HEK293 (cell line): ENCODE results near the gene CDK1.

Experiments
- CTCF ChIA-PET: fragments of 350-600 bp; formaldehyde crosslinking; extraction: SDS; loops from one replicate; lab custom pipeline; 2021; ENCODE audit warnings: antibody characterized with exemption; lab: Yijun Ruan, JAX
- POLR2A ChIA-PET: fragments of 300-600 bp; formaldehyde crosslinking; extraction: SDS; loops from one replicate; lab custom pipeline; 2020; ENCODE audit warnings: antibody characterized with exemption, inconsistent platforms; lab: Yijun Ruan, JAX
- H3K27ac ChIP-seq: fragments of 200-500 bp; sonication (Bioruptor generic); 2 replicates; pipeline ENCODE4 v1.5.1; 2014; ENCODE audit warnings: low read depth, low read length, control low read depth, inconsistent platforms; ENCODE audit errors: extremely low read depth
- H3K36me3 ChIP-seq, 2 experiments: fragments of 200-500 bp in 1 of 2; sonication (Bioruptor generic) in 1 of 2; 1 replicate in 1 of 2; 2 replicates in 1 of 2; pipeline ENCODE4 v1.5.1; 2014 to 2017; ENCODE audit warnings: inconsistent platforms in 2 of 2, low read length in 2 of 2; ENCODE audit not compliant: control insufficient read depth in 2 of 2, insufficient read depth in 1 of 2
- H3K4me1 ChIP-seq: fragments of 200-500 bp; sonication (Bioruptor generic); 2 replicates; pipeline ENCODE4 v1.5.1; 2014; ENCODE audit warnings: mild to moderate bottlenecking, low read length, inconsistent platforms; ENCODE audit not compliant: control insufficient read depth, insufficient read depth
- H3K4me3 ChIP-seq: 2 replicates; pipeline ENCODE4 v1.5.1; 2011; ENCODE audit warnings: low read depth, mild to moderate bottlenecking, control low read depth, low read length, moderate library complexity
- H3K9me3 ChIP-seq: fragments of 200-500 bp; sonication (Bioruptor generic); 2 replicates; pipeline ENCODE4 v1.5.1; 2014; ENCODE audit warnings: low read depth, low read length, inconsistent platforms; ENCODE audit not compliant: control insufficient read depth, insufficient read depth
- GLIS1 ChIP-seq: fragments of 450-650 bp; formaldehyde crosslinking; IDR thresholded peaks from 2 replicates; pipeline ENCODE4 v1.5.1; 2016; ENCODE audit warnings: missing biosample characterization, missing genetic modification characterization
- OVOL3 ChIP-seq: fragments of 450-650 bp; formaldehyde crosslinking; IDR thresholded peaks from 2 replicates; pipeline ENCODE4 v1.5.1; 2016; ENCODE audit warnings: missing biosample characterization, missing genetic modification characterization
- PRDM1 ChIP-seq: fragments of 450-650 bp; formaldehyde crosslinking; IDR thresholded peaks from 2 replicates; pipeline ENCODE4; 2016; ENCODE audit warnings: missing biosample characterization, missing genetic modification characterization
- WT1 ChIP-seq: fragments of 450-650 bp; formaldehyde crosslinking; IDR thresholded peaks from 2 replicates; pipeline ENCODE4 v1.5.1; 2016; ENCODE audit warnings: missing biosample characterization, missing genetic modification characterization
- ZBTB17 ChIP-seq: fragments of 450-650 bp; formaldehyde crosslinking; IDR thresholded peaks from 2 replicates; pipeline ENCODE4 v1.5.1; 2016; ENCODE audit warnings: missing biosample characterization, missing genetic modification characterization
- ZBTB48 ChIP-seq: fragments of 450-650 bp; formaldehyde crosslinking; IDR thresholded peaks from 2 replicates; pipeline ENCODE4 v1.5.1; 2016; ENCODE audit warnings: missing biosample characterization, missing genetic modification characterization
- ZFP41 ChIP-seq: fragments of 450-650 bp; formaldehyde crosslinking; IDR thresholded peaks from 2 replicates; pipeline ENCODE4 v1.5.1; 2016; ENCODE audit warnings: missing biosample characterization, missing genetic modification characterization, borderline replicate concordance
- ZNF16 ChIP-seq: fragments of 450-650 bp; formaldehyde crosslinking; IDR thresholded peaks from 2 replicates; pipeline ENCODE4 v1.5.1; 2016; ENCODE audit warnings: low read depth, missing biosample characterization, missing genetic modification characterization
- ZNF335 ChIP-seq: fragments of 450-650 bp; formaldehyde crosslinking; conservative IDR thresholded peaks from 2 replicates; pipeline ENCODE4 v1.5.1; 2016; ENCODE audit warnings: missing biosample characterization, missing genetic modification characterization
- ZNF366 ChIP-seq: fragments of 450-650 bp; formaldehyde crosslinking; conservative IDR thresholded peaks from 2 replicates; pipeline ENCODE4 v1.5.1; 2016; ENCODE audit warnings: missing biosample characterization, missing genetic modification characterization
- ZNF510 ChIP-seq: fragments of 450-650 bp; formaldehyde crosslinking; IDR thresholded peaks from 2 replicates; pipeline ENCODE4 v1.5.1; 2018; ENCODE audit warnings: mild to moderate bottlenecking, missing genetic modification characterization, missing biosample characterization; ENCODE audit not compliant: insufficient replicate concordance
- ZNF521 ChIP-seq: fragments of 450-650 bp; formaldehyde crosslinking; IDR thresholded peaks from 2 replicates; pipeline ENCODE4 v1.5.1; 2017; ENCODE audit warnings: missing biosample characterization, mild to moderate bottlenecking, missing genetic modification characterization
- ZNF529 ChIP-seq: fragments of 450-650 bp; formaldehyde crosslinking; IDR thresholded peaks from 2 replicates; pipeline ENCODE4 v1.5.1; 2017; ENCODE audit warnings: missing genetic modification characterization, missing biosample characterization; ENCODE audit not compliant: insufficient replicate concordance
- ZNF571 ChIP-seq: fragments of 450-650 bp; formaldehyde crosslinking; IDR thresholded peaks from 2 replicates; pipeline ENCODE4 v1.5.0; 2017; ENCODE audit warnings: missing biosample characterization, missing genetic modification characterization
- ZNF600 ChIP-seq: fragments of 450-650 bp; formaldehyde crosslinking; IDR thresholded peaks from 2 replicates; pipeline ENCODE4 v1.5.1; 2016; ENCODE audit warnings: missing biosample characterization, missing genetic modification characterization
- ZNF660 ChIP-seq: fragments of 450-650 bp; IDR thresholded peaks from 2 replicates; pipeline ENCODE4 v1.5.1; 2018; ENCODE audit warnings: missing biosample characterization, mild to moderate bottlenecking, missing genetic modification characterization
- ZNF843 ChIP-seq: fragments of 450-650 bp; formaldehyde crosslinking; IDR thresholded peaks from 2 replicates; pipeline ENCODE4 v1.5.1; 2016; ENCODE audit warnings: missing biosample characterization, missing genetic modification characterization
- TF ChIP-seq, protein P1 (sequence below): fragments of 450-650 bp; formaldehyde crosslinking; IDR thresholded peaks from 2 replicates; pipeline ENCODE4 v1.5.1; 2016; ENCODE audit warnings: missing biosample characterization, missing genetic modification characterization
- TF ChIP-seq, protein P2 (sequence below): fragments of 450-650 bp; formaldehyde crosslinking; IDR thresholded peaks from 2 replicates; pipeline ENCODE4 v1.5.1; 2017; ENCODE audit warnings: missing biosample characterization, missing genetic modification characterization
- TF ChIP-seq, protein P3 (sequence below): fragments of 450-650 bp; formaldehyde crosslinking; IDR thresholded peaks from 2 replicates; pipeline ENCODE4 v1.5.1; 2016; ENCODE audit warnings: missing biosample characterization, missing genetic modification characterization

CDK1 gene

DNA sequence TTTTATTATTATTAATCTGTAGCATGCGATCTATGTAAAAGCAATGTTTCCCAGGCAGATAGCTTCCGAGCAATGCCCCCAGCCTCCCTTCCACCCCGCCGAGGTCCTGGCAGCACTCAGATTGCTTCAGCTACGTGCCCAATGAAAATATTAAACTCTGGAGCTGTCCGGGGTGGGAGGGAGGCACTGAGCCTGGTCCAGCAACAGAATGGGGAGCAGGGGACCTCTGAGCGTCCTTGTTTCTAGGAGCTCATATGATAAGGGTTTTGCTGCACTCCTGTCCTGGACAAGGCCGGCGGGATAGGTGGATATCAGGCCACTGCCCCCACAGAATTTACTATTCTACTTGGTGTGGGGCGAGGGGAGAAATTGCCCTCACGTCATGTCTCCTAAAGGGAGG, 44.5 kb upstream of the CDK1 start:
- Histone ChIP-seq H3K9me3 (no peaks in the 10 kb centered on the region), H3K36me3 (no peaks in the 10 kb centered on the region), H3K4me3 (no peak overlapping the region), H3K4me1 (peaks cover 9% of the 10 kb centered on the region; the same call in 1 of the 2 replicates), H3K27ac (no peak overlapping the region)
- TF ChIP-seq ZBTB48 (tag by site-specific recombination) = no peak
- 0 out of 2 replicates have a peak, but pooled peaks have one; percentile 65 for TF ChIP-seq ZNF335
- no peak for TF ChIP-seq GLIS1 (tag by site-specific recombination)
- TF ChIP-seq, protein P1, sequence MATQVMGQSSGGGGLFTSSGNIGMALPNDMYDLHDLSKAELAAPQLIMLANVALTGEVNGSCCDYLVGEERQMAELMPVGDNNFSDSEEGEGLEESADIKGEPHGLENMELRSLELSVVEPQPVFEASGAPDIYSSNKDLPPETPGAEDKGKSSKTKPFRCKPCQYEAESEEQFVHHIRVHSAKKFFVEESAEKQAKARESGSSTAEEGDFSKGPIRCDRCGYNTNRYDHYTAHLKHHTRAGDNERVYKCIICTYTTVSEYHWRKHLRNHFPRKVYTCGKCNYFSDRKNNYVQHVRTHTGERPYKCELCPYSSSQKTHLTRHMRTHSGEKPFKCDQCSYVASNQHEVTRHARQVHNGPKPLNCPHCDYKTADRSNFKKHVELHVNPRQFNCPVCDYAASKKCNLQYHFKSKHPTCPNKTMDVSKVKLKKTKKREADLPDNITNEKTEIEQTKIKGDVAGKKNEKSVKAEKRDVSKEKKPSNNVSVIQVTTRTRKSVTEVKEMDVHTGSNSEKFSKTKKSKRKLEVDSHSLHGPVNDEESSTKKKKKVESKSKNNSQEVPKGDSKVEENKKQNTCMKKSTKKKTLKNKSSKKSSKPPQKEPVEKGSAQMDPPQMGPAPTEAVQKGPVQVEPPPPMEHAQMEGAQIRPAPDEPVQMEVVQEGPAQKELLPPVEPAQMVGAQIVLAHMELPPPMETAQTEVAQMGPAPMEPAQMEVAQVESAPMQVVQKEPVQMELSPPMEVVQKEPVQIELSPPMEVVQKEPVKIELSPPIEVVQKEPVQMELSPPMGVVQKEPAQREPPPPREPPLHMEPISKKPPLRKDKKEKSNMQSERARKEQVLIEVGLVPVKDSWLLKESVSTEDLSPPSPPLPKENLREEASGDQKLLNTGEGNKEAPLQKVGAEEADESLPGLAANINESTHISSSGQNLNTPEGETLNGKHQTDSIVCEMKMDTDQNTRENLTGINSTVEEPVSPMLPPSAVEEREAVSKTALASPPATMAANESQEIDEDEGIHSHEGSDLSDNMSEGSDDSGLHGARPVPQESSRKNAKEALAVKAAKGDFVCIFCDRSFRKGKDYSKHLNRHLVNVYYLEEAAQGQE (tag by site-specific recombination) = peak; percentile 86
- POLR2A ChIA-PET = interaction anchor here (1.0 to 1.5 kb wide), 3 partner anchors 13 to 44 kb away, joined by 3 to 5 read pairs (median 3); partner anchors contain the start of gene CDK1
- CTCF ChIA-PET = interaction anchor here (0.7 to 1.1 kb wide), 3 partner anchors 31 to 35 kb away, joined by 3 to 4 read pairs (median 3); no protein-coding TSS in a partner anchor

DNA sequence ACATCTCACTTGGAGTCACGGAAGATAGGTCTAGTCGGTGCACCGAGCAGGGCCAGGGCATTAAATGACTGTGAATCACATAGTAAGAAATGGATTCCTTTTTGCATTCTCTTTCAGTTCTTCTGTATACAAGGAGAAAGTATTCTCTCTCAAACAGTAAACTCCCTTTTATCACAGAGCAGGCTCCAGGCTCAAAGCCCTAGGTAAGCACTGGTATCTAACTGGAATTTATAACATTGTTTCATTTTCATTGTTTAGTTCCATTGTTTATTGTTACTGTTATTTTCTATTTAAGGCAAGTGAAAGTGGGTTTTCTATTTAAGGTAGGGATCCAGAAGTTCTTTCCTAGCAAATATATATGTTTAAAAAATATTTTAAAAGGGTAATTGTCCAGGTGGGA, 44.1 kb upstream of the CDK1 start:
- Histone ChIP-seq H3K27ac (no peak overlapping the region), H3K9me3 (no peaks in the 10 kb centered on the region), H3K36me3 (no peaks in the 10 kb centered on the region), H3K4me3 (no peak overlapping the region), H3K4me1 (peaks cover 7% of the 10 kb centered on the region; the same call in 1 of the 2 replicates)
- TF ChIP-seq PRDM1 (tag by site-specific recombination) (peak; percentile 84), ZNF521 (tag by site-specific recombination) (no peak), ZBTB48 (tag by site-specific recombination) (no peak)
- TF ChIP-seq, protein P2, sequence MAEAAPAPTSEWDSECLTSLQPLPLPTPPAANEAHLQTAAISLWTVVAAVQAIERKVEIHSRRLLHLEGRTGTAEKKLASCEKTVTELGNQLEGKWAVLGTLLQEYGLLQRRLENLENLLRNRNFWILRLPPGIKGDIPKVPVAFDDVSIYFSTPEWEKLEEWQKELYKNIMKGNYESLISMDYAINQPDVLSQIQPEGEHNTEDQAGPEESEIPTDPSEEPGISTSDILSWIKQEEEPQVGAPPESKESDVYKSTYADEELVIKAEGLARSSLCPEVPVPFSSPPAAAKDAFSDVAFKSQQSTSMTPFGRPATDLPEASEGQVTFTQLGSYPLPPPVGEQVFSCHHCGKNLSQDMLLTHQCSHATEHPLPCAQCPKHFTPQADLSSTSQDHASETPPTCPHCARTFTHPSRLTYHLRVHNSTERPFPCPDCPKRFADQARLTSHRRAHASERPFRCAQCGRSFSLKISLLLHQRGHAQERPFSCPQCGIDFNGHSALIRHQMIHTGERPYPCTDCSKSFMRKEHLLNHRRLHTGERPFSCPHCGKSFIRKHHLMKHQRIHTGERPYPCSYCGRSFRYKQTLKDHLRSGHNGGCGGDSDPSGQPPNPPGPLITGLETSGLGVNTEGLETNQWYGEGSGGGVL = no peak
- POLR2A ChIA-PET = interaction anchor here (1.1 to 1.5 kb wide), 2 partner anchors 24 to 44 kb away, joined by 3 to 5 read pairs; partner anchors contain the start of gene CDK1
- CTCF ChIA-PET = interaction anchor here (0.7 to 1.1 kb wide), 4 partner anchors 30 to 290 kb away, joined by 3 to 7 read pairs (median 4); no protein-coding TSS in a partner anchor

DNA sequence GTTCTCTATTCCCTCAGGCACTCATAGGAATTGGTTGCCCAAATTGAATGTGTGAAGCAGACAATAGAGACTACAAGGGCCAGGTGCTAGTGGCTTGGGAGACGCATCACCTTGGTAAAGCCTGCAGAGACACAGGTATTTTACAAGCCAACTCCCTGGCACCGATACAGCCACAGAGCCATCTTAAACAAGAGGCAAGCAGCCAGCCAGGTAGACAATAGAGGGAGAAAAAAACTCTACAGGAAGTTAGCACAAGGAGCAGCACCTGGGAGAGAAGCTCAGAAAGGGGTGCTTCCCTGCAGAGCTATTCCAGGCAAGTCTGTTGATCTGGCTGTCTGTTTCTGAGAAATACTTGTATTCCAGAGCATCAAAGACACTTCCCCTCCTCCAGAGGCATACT, 43.0 kb upstream of the CDK1 start:
- Histone ChIP-seq H3K4me3 (no peak overlapping the region), H3K27ac (no peak overlapping the region), H3K36me3 (no peaks in the 10 kb centered on the region), H3K4me1 (peaks cover 10% of the 10 kb centered on the region; the same call in 1 of the 2 replicates), H3K9me3 (no peaks in the 10 kb centered on the region)
- ChIA-PET CTCF (interaction anchor here (0.7 kb wide), 1 partner anchor 291 kb away, joined by 7 read pairs; no protein-coding TSS in a partner anchor), POLR2A (interaction anchor here (1.2 to 1.5 kb wide), 2 partner anchors 43 kb away, joined by 3 to 5 read pairs; partner anchors contain the start of gene CDK1)
- TF ChIP-seq ZNF600 (tag by site-specific recombination) (peak; percentile 54; the same call in 1 of the 2 replicates), ZNF16 (no peak)

DNA sequence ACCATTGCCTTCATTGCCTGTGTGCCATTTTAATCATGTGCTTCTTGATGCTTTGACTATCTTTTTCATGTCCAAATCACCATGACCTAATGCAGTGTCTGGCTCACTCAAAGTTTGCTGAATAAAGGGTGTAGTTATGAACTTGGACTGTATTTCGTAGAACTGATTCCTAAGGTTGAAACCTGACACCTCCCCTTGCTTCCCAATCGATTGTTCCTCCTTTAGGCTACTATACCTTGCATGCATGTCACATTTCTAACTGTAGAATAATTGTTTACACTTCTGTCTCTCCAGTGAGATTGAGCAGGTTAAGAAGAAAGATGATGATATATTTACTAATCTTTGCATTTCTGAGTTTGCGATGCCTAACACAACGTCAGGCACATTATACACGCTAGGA, 41.0 kb upstream of the CDK1 start:
- no peak overlapping the region for H3K27ac ChIP-seq
- CTCF ChIA-PET = interaction anchor here (1.1 kb wide), 1 partner anchor 31 kb away, joined by 4 read pairs; no protein-coding TSS in a partner anchor
- POLR2A ChIA-PET = no interaction called here
- no peaks in the 10 kb centered on the region for H3K9me3 ChIP-seq
- H3K36me3 ChIP-seq = no peaks in the 10 kb centered on the region
- H3K4me3 ChIP-seq = no peak overlapping the region
- H3K4me1 ChIP-seq = peaks cover 5% of the 10 kb centered on the region; the same call in 1 of the 2 replicates
- no peak for TF ChIP-seq ZNF660 (tag by site-specific recombination)
- TF ChIP-seq, protein P3, sequence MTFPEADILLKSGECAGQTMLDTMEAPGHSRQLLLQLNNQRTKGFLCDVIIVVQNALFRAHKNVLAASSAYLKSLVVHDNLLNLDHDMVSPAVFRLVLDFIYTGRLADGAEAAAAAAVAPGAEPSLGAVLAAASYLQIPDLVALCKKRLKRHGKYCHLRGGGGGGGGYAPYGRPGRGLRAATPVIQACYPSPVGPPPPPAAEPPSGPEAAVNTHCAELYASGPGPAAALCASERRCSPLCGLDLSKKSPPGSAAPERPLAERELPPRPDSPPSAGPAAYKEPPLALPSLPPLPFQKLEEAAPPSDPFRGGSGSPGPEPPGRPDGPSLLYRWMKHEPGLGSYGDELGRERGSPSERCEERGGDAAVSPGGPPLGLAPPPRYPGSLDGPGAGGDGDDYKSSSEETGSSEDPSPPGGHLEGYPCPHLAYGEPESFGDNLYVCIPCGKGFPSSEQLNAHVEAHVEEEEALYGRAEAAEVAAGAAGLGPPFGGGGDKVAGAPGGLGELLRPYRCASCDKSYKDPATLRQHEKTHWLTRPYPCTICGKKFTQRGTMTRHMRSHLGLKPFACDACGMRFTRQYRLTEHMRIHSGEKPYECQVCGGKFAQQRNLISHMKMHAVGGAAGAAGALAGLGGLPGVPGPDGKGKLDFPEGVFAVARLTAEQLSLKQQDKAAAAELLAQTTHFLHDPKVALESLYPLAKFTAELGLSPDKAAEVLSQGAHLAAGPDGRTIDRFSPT (tag by site-specific recombination) = no peak
- TF ChIP-seq ZNF529 (tag by site-specific recombination) = no peak
- no peak for TF ChIP-seq OVOL3 (tag by site-specific recombination)
- TF ChIP-seq ZNF510 (tag by site-specific recombination) = no peak
- TF ChIP-seq ZNF571 = no peak
- no peak for TF ChIP-seq WT1 (tag by site-specific recombination)
- TF ChIP-seq ZFP41 (tag by site-specific recombination) = no peak
- TF ChIP-seq ZNF366 (tag by site-specific recombination) = 0 out of 2 replicates have a peak, but pooled peaks have one; percentile 34
- peak; percentile 27; the same call in 1 of the 2 replicates for TF ChIP-seq ZNF843 (tag by site-specific recombination)
- peak; percentile 77 for TF ChIP-seq ZBTB17 (tag by site-specific recombination)
